ENCODE measurements around the gene TAC4.

TAC4 gene

DNA sequence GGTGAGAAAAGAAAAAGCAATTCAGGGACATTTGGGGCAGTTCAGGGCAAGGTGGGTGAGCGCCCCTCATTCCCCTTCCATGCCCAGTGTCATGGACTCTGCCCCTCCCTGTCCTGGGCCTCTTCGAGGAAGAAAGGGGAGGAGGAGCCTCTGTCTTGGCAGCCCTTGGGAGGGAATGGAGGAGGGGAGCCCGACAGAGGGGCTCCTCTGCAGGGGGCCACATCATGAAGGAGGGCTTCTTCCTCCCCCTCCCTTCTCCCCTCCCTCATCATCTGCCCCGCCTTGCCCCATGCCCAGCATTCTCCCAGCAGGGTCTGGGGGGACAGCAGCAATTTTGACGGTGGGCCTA is 33.2 kb upstream of the TAC4 start:
- DNase-seq (ENCODE audit: low read depth) = no peak

DNA sequence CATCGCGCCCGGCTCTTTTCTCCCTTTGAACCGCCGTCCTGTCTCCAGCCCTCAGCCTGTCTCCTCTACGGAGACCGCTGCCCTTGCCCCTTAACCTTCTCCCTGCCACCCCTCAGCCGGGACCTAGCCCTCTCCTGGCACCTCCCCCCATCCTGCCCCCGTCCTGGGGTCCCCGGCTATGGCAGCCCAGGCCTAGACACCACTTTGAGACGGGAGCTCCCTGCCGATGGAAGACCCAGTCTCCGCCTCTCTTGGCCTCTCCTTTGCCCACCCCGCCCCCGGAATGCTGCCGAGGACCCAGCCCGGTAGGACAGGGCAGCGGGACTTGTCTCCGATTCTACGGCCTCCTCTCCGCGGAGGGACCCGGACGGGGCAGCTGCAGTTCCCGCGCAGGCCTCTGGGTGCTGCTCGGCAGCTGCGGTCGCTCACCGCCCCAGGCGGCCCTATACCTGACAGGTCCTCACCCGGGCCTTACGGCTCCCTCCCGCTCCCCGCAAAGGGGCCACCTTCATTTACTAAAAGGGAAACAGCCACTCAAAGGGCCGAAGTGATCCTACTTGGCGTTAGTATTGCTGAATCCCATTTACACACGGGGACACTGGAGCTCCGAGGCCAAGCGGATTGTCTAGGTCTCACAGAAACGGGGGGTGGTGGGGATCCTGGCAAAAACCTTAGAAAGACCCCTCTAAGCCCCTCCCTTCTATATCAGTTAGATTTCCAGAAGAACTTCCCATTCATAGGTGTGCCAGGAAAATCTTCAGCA is 32.6 kb upstream of the TAC4 start:
- TF ChIP-seq, protein P1, sequence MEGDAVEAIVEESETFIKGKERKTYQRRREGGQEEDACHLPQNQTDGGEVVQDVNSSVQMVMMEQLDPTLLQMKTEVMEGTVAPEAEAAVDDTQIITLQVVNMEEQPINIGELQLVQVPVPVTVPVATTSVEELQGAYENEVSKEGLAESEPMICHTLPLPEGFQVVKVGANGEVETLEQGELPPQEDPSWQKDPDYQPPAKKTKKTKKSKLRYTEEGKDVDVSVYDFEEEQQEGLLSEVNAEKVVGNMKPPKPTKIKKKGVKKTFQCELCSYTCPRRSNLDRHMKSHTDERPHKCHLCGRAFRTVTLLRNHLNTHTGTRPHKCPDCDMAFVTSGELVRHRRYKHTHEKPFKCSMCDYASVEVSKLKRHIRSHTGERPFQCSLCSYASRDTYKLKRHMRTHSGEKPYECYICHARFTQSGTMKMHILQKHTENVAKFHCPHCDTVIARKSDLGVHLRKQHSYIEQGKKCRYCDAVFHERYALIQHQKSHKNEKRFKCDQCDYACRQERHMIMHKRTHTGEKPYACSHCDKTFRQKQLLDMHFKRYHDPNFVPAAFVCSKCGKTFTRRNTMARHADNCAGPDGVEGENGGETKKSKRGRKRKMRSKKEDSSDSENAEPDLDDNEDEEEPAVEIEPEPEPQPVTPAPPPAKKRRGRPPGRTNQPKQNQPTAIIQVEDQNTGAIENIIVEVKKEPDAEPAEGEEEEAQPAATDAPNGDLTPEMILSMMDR (conservative IDR thresholded peaks at IDR 0.05; ENCODE audit: low read length) = peak; percentile 84
- H3K4me3 ChIP-seq (ENCODE audit: low read length) = no peak overlapping the region
- peak; percentile 44 for DNase-seq (ENCODE audit: low read depth)

More for the DNA sequence above, 33.2 kb upstream of the TAC4 start:
- H3K4me3 ChIP-seq (ENCODE audit: low read length) = no peak overlapping the region
- TF ChIP-seq, protein P1 (conservative IDR thresholded peaks at IDR 0.05; ENCODE audit: low read length) = no peak

DNA sequence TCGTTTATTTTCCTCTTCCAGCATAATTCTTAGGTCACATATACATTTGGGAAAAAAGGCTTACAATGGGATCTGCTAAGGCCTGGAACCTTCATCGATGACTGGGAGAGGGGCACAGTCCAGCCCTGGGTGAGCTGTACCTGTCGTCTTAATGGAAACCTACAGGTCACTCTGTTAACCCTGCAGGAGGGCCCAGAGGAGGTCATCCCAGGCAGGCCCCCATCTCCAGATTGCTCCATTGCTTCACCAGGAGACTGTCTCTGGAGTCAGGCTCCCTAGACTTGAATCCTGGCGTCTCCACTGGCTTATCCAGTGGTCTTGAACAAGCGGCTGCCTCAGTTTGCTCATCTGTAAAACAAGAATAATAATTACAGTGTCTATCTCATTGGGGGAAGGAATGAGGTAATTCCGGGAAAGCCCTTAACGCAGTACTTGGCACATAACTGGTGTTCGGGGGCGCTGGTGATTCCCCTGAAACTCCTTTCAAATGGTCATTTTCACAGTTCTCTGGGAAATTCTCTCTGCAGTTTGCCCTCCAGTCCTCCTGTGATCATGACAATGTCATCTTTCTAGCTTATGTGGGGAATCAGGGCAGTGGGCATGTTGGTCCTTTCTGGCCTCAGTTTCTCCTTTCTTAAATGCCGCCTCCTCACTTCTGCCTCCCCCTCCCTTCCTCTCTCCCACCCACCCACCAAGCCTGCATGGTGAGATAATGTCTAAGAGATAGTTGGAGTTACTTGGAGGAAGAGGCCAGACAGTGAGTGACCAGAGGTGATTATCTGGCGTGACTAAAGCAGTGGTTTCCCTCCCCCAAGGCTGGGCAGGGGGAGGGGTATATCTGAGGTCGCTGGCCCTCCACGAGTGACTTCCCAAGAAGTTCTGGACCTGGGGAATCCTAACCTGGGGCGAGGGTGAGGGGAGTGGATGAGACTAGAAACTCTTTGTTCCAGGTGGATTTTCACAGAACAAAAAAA is 31.3 kb upstream of the TAC4 start:
- DNase-seq (ENCODE audit: low read depth) = no peak
- TF ChIP-seq, protein P1 (conservative IDR thresholded peaks at IDR 0.05; ENCODE audit: low read length) = no peak
- H3K4me3 ChIP-seq (ENCODE audit: low read length) = no peak overlapping the region

DNA sequence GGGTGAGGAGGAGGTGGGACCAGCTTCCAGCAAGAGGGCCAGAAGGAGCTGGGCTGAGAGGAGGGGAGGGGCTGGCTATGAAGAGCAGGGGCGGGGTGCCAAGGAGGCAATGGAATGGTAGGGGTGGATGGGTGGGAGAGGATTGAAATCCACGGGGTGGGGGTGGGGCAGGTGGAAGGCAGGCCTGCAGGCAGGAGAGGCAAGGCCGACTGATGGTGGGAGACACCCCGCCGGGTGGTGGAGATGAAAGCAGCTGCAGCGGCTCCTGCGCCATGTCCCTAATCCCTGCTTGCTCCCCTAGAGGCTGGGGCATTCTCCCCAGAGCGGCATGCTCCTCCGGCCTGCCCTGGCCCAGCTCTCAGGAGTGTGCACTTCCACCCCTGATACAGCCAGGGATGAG is 27.8 kb upstream of the TAC4 start:
- TF ChIP-seq, protein P1 (conservative IDR thresholded peaks at IDR 0.05; ENCODE audit: low read length) = no peak
- H3K4me3 ChIP-seq (ENCODE audit: low read length) = no peak overlapping the region
- no peak for DNase-seq (ENCODE audit: low read depth)

GRCh38 chr17:49874911-49875310 is 27.0 kb upstream of the TAC4 start:
- H3K4me3 ChIP-seq (ENCODE audit: low read length) = no peak overlapping the region
- TF ChIP-seq, protein P1 (conservative IDR thresholded peaks at IDR 0.05; ENCODE audit: low read length) = no peak
- DNase-seq (ENCODE audit: low read depth) = no peak

DNA sequence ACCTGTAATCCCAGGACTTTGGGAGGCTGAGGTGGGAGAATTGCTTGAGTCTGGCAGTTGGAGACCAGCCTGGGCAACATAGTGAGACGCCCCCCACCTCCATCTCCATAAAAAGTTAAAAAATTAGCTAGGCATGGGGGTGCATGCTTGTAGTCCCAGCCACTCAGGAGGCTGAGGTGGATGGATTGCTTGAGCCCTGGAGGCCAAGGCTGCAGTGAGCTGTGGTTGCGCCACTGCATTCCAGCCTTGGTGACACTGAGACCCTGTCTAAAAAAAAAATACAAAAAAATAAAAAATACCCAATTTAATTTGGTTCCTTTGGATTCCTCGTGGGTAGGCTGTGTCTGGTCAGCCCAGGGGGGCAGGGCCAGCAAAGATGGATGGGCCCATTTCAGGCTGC is 26.1 kb upstream of the TAC4 start:
- no peak for DNase-seq (ENCODE audit: low read depth)
- H3K4me3 ChIP-seq (ENCODE audit: low read length) = no peak overlapping the region
- TF ChIP-seq, protein P1 (conservative IDR thresholded peaks at IDR 0.05; ENCODE audit: low read length) = no peak

All from AG10803 (cell line).